Cardiac muscle cell (in vitro differentiated cells and primary cell): ENCODE results near the gene DNAJC30. TPM values are rescaled to one million over a fixed set of nuclear protein-coding genes. Genes with fewer than 3 reads are reported as not detected.

Experiments used
- DNase-seq, 2 donors: peaks; one replicate each; pipeline versions ENCODE4 v3.0.0 to v3.0.0-alpha.2; 2010 to 2017; ENCODE audit warnings: low read depth in 1 of 2, low spot score in 1 of 2
- H3K27ac ChIP-seq: fragments of 200-600 bp; sonication (generic); 2 replicates; pipeline ENCODE4 v1.5.1; 2016
- H3K27me3 ChIP-seq: fragments of 200-600 bp; sonication (generic); 2 replicates; pipeline ENCODE4 v1.6.0; 2016; ENCODE audit warnings: control low read depth
- H3K36me3 ChIP-seq: fragments of 200-600 bp; sonication (generic); 2 replicates; pipeline ENCODE4 v1.5.1; 2016; ENCODE audit warnings: control low read depth
- H3K4me1 ChIP-seq: fragments of 200-600 bp; sonication (generic); 2 replicates; pipeline ENCODE4 v1.8.1; 2017; ENCODE audit warnings: low read depth, mild to moderate bottlenecking, mixed run types
- H3K4me3 ChIP-seq: fragments of 200-600 bp; sonication (generic); 2 replicates; pipeline ENCODE4 v1.5.1; 2016; ENCODE audit warnings: mild to moderate bottlenecking
- H3K9me3 ChIP-seq: fragments of 200-600 bp; sonication (generic); 2 replicates; pipeline ENCODE4 v1.5.1; 2017; ENCODE audit warnings: low read depth, mild to moderate bottlenecking, control low read depth
- CTCF ChIP-seq: IDR thresholded peaks from 2 replicates; pipeline ENCODE4 v1.5.1; 2012; ENCODE audit warnings: low read depth, mild to moderate bottlenecking, low read length
- polyA plus RNA-seq: library from polyadenylated mRNA; unstranded; fragments of >200 nt; fragmentation: Nextera tagmentation; extraction: Ambion mirVana; gene quantifications from 2 replicates; pipeline ENCODE4 v1.2.1, GENCODE V29; 2016
- total RNA-seq: library from RNA; depleted of rRNA; stranded (reverse); fragments of >200 nt; gene quantifications from 2 replicates; pipeline ENCODE4 v1.2.3, GENCODE V29; 2016

Gene DNAJC30
- total and polyA plus RNA-seq, 2 experiments from 2014 or later, result 10.1 to 23.4 TPM

GRCh38 chr7:73718905-73719805, 35.9 kb upstream of the DNAJC30 start, which contains the start of gene STX1A:
Gene STX1A, minus strand, starts transcription at chr7:73719669. Its CDS starts 38 bp downstream, at chr7:73719631.
- Histone ChIP-seq H3K9me3 (no peaks in the 10 kb centered on the region), H3K27me3 (peaks cover 7% of the 10 kb centered on the region), H3K27ac (no peak within 1 kb of the TSS), H3K36me3 (no peaks in the 10 kb centered on the region), H3K4me3 (peak within 1 kb of the TSS; percentile 99), H3K4me1 (no peaks in the 10 kb centered on the region)
- DNase-seq, result peak; percentile 75 to 87
- TF ChIP-seq CTCF, result no peak

DNA sequence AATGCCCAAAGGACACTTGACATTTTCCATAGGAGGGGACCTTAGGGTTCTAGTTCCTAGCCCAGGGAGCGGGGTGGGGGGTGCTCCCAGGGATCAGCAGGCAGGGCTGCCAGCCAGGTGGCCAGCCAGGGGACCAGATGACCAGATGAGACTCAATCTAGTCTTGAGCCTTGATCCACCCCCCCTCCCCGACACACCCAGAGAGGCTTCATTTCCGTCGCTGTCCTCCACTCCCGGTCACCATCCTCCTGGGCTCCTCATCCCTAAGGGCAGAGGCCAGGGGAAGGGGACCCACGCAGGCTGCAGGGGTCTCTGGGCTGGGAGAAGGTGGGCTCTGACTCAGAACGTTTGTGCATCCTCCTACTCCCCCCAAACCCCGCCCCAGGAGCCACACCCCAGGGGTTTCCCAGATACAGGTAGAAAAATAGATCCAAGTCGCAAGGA, 35.2 kb upstream of the DNAJC30 start:
- TF ChIP-seq CTCF, result no peak
- no peak for DNase-seq
- Histone ChIP-seq H3K4me1 (no peaks in the 10 kb centered on the region), H3K36me3 (no peaks in the 10 kb centered on the region), H3K27me3 (peaks cover 7% of the 10 kb centered on the region), H3K9me3 (no peaks in the 10 kb centered on the region), H3K27ac (no peak overlapping the region), H3K4me3 (peak overlapping the region; percentile 99)

DNA sequence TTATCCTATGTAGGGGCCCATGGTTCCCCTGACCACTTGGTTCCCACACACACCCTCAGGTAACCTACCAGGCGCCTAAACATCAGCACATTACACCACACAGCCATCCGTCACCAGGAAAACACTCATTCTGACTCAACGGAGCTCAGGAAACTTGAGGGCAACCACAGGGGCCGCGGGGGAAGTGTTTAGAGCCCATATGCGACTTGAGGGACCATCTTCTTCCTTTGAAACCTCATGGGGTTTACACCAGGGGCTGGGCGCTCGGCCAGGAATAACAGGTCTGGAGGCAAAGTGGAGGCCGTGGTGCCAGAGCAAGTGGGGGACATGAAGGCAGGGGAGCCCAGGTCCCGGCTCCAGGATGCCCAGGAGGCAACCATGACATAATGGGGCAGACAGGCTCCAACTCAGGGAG, 34.7 kb upstream of the DNAJC30 start:
- Histone ChIP-seq H3K27me3 (peaks cover 7% of the 10 kb centered on the region), H3K36me3 (no peaks in the 10 kb centered on the region), H3K4me3 (no peak overlapping the region), H3K27ac (no peak overlapping the region), H3K9me3 (no peaks in the 10 kb centered on the region), H3K4me1 (no peaks in the 10 kb centered on the region)
- peak in 1 of 2 donors; percentile 72 for DNase-seq
- no peak for TF ChIP-seq CTCF

DNA sequence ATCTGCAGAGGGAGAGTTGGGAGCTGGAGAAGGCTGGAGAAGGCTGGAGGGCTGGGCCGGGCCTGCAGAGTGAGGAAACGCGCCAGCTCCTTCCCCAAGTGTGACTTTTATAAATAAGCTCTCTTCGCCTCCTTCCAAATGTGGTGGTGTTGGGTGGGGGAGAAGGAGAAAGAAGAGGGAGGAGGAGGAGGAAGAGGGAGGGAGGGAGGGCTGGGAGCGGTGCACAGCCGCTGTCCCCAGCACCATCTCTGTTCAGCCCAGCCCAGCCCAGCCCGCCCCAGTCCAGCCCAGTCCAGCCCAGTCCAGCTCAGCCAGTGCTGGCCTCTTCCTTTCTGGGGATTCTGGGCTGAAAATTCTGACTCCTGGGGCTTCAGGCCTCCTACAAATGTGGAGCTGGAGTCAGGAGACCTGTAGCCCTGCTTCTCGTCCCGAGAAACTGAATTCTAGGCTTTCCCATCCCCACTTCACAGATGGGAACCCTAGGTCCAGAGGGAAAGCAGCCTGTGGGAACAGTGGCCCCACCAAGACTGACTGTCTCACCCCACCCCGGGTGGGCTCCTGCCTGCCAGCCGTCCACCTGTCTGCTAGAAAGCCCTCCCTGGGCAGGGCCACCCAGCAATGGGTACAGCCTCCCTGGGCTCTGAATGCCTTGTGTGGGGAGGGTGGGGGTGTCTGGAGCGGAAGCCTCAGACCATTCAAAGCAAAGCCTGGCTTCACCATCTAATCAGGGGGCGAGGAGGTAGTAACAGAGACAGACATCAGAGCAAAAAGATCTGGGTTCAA, 34.0 kb upstream of the DNAJC30 start:
- peak in 1 of 2 donors; percentile 23 for DNase-seq
- no peaks in the 10 kb centered on the region for H3K9me3 ChIP-seq
- H3K27ac ChIP-seq, result no peak overlapping the region
- peaks cover 7% of the 10 kb centered on the region for H3K27me3 ChIP-seq
- H3K4me3 ChIP-seq, result no peak overlapping the region
- no peak for TF ChIP-seq CTCF
- H3K4me1 ChIP-seq, result no peaks in the 10 kb centered on the region
- no peaks in the 10 kb centered on the region for H3K36me3 ChIP-seq

DNA sequence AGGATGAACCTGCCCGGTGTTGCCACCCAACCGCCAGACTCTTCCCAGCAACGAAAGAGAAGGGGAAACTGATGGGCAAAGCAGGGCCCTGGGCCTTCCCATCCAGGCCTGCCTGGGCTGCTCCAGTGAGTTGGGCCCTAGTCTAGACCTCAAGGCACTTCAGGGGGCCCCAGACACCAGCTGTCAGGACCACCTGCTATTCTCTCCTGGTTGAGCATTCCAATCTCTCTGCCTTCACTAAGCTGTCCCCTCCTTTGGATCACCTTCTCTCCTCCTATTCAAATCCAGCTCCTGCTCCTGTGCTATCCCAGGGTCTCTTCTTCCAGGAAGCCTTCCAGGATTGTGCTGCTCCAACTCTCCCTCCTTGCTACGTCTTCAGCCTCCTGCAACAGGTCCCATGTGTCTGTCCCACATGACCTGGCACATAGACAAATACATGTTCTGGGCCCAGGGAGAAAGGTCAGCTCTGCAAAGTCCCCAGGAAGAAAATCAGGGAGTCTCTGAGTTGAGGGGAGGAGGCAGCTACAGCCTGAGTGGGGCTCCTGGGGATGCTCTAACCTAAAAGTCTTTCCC, 33.2 kb upstream of the DNAJC30 start:
- DNase-seq, result no peak
- Histone ChIP-seq H3K36me3 (no peaks in the 10 kb centered on the region), H3K27ac (no peak overlapping the region), H3K27me3 (peaks cover 7% of the 10 kb centered on the region), H3K9me3 (no peaks in the 10 kb centered on the region), H3K4me1 (no peaks in the 10 kb centered on the region), H3K4me3 (no peak overlapping the region)
- no peak for TF ChIP-seq CTCF
